PC-9 (cell line): ENCODE measurements around the gene CREM.

ENCODE experiments used
- EZH2 ChIP-seq: fragments of 200-600 bp; sonication (generic); IDR thresholded peaks from 2 replicates; pipeline ENCODE4 v1.8.0; 2017; ENCODE audit warnings: antibody characterized with exemption, low read depth
- TF ChIP-seq, protein P1 (sequence below): fragments of 200-600 bp; sonication (generic); conservative IDR thresholded peaks from 2 replicates; pipeline ENCODE4 v1.6.1; 2017; ENCODE audit warnings: mixed run types, antibody characterized with exemption, mild to moderate bottlenecking, moderate library complexity

DNA sequence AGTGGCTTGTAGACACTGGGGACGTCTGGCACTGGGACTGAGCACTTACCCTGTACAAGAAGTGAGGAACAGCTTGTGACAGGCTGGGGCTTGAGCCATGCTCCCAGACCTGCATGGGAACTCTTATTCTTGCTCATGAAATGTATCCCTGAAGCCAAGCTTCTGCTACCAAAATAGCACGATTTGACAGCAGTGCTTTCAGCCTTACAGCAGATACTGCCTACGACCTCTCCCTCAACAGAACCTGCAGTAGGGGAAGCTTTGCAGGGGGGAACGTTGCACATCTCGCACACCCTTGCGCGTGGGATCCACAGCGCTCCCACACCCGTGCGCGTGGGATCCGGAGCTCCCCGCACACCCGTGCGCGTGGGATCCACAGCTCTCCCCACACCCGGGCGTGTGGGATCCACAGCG, 88.0 kb downstream of the CREM start:
- TF ChIP-seq, protein P1, sequence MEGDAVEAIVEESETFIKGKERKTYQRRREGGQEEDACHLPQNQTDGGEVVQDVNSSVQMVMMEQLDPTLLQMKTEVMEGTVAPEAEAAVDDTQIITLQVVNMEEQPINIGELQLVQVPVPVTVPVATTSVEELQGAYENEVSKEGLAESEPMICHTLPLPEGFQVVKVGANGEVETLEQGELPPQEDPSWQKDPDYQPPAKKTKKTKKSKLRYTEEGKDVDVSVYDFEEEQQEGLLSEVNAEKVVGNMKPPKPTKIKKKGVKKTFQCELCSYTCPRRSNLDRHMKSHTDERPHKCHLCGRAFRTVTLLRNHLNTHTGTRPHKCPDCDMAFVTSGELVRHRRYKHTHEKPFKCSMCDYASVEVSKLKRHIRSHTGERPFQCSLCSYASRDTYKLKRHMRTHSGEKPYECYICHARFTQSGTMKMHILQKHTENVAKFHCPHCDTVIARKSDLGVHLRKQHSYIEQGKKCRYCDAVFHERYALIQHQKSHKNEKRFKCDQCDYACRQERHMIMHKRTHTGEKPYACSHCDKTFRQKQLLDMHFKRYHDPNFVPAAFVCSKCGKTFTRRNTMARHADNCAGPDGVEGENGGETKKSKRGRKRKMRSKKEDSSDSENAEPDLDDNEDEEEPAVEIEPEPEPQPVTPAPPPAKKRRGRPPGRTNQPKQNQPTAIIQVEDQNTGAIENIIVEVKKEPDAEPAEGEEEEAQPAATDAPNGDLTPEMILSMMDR: no peak
- TF ChIP-seq EZH2: no peak
